Prostate gland (tissue), 2 donors: ENCODE measurements around the gene ARHGEF17. TPM values are rescaled to one million over a fixed set of nuclear protein-coding genes. Genes with fewer than 3 reads are reported as not detected.

Experiments
- DNase-seq: peaks from one replicate; pipeline ENCODE4 v3.0.0-alpha.2; 2019; ENCODE audit warnings: low spot score
- H3K27ac ChIP-seq, 2 donors: fragments of 200-600 bp; sonication (generic); 2 replicates each; pipeline ENCODE4 v1.5.1; 2017 to 2019
- H3K27me3 ChIP-seq: fragments of 200-600 bp; sonication (generic); replicated peaks from 2 replicates; pipeline ENCODE4 v1.5.1; 2019; ENCODE audit not compliant: insufficient read depth
- H3K36me3 ChIP-seq, 2 donors: fragments of 200-600 bp; sonication (generic); 1 replicate in 1 of 2; 2 replicates in 1 of 2; pipeline versions ENCODE4 v1.5.1 to v1.8.1; 2017 to 2019
- H3K4me1 ChIP-seq: fragments of 200-600 bp; sonication (generic); replicated peaks from 2 replicates; pipeline ENCODE4 v1.5.1; 2019
- H3K4me3 ChIP-seq, 2 donors: fragments of 200-600 bp; sonication (generic); 2 replicates each; pipeline ENCODE4 v1.5.1; 2017 to 2019
- H3K9me3 ChIP-seq: fragments of 200-600 bp; sonication (generic); 2 replicates; pipeline ENCODE4 v1.5.1; 2017
- POLR2A ChIP-seq: fragments of 450-650 bp; IDR thresholded peaks from one replicate; pipeline ENCODE4 v1.6.1; 2016; ENCODE audit warnings: antibody characterized with exemption, mild to moderate bottlenecking
- POLR2AphosphoS5 ChIP-seq: sonication (generic); formaldehyde crosslinking; IDR thresholded peaks from one replicate; pipeline ENCODE4 v1.6.1; 2017; ENCODE audit warnings: antibody characterized with exemption
- WGBS: methylation state at CpG from one replicate; pipeline ENCODE4 v1.1.5; 2018; 5-methylcytosine and 5-hydroxymethylcytosine counted together
- intact Hi-C: fragments of 100-400 bp; cut with DNase I; formaldehyde crosslinking; loops from one replicate; pipeline ENCODE4 v1.14.2; 2022
- total RNA-seq, 2 donors: library from RNA; depleted of rRNA; stranded (reverse); fragments of >200 nt; gene quantifications; one replicate each; pipeline ENCODE4 v1.1.0, GENCODE V29; 2016
- TF ChIP-seq, protein P1 (sequence below), 4 experiments: fragments of 200-600 bp in 2 of 4; fragments of 450-650 bp in 2 of 4; sonication (generic) in 2 of 4; IDR thresholded peaks; 1 replicate in 3 of 4; 2 replicates in 1 of 4; pipeline ENCODE4 v1.5.1; 2016 to 2019; ENCODE audit warnings: antibody characterized with exemption in 4 of 4, mild to moderate bottlenecking in 2 of 4, moderate library complexity in 2 of 4

The ARHGEF17 gene
- total RNA-seq, 2 donors from 2014 or later: 34.0 to 66.9 TPM

DNA sequence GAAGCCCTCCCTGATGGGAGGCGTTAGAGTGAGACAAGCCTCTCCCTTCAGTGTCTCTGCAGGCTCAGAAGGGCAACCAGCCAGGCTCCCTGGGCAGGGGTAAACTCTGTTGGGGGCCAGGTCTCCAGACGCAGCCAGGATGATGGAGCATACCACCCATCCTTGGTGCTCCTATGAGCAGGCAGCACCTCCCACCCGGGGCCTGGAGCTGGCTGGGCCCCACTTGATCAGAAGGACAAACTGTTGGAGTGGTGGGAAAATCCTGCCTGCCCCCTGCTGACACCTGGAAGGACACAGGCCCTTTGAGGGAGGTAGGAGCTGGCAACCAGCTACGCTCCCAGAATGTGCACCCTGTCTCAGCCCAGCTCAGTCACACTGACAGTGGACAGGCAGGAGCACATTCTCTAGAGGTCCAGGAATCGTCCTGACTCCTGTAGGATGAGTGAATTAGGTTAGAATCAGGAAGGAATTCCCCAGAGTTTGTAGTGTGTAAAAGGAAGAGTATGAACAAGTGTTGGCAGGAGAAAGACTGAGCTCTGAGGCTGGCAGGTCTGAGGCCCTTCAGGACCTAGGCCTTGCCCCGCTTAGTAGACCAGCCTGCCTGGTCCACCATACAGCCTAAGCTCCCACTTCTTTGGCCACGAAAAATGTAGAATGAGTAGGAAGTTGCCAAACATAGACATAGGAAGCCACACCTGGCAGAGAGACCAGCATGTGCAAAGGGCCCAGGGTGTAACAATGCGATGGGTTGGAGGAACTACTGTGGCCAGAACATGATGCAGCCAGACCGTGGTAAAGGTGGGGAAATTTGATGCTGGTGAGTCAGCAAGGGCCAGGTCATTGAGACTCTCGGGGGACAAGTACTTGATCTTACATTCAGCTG lies 19.1 kb downstream of the ARHGEF17 start:
- H3K27me3 ChIP-seq: no peaks in the 10 kb centered on the region
- no peak for DNase-seq
- no peaks in the 10 kb centered on the region for H3K9me3 ChIP-seq
- TF ChIP-seq, protein P1, sequence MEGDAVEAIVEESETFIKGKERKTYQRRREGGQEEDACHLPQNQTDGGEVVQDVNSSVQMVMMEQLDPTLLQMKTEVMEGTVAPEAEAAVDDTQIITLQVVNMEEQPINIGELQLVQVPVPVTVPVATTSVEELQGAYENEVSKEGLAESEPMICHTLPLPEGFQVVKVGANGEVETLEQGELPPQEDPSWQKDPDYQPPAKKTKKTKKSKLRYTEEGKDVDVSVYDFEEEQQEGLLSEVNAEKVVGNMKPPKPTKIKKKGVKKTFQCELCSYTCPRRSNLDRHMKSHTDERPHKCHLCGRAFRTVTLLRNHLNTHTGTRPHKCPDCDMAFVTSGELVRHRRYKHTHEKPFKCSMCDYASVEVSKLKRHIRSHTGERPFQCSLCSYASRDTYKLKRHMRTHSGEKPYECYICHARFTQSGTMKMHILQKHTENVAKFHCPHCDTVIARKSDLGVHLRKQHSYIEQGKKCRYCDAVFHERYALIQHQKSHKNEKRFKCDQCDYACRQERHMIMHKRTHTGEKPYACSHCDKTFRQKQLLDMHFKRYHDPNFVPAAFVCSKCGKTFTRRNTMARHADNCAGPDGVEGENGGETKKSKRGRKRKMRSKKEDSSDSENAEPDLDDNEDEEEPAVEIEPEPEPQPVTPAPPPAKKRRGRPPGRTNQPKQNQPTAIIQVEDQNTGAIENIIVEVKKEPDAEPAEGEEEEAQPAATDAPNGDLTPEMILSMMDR (IDR thresholded peaks at IDR 0.05): no peak
- TF ChIP-seq POLR2A (no peak), POLR2AphosphoS5 (no peak)
- no peaks in the 10 kb centered on the region for H3K36me3 ChIP-seq
- H3K4me1 ChIP-seq: peaks cover 15% of the 10 kb centered on the region
- H3K27ac ChIP-seq: peak overlapping the region; percentile 44 to 85
- H3K4me3 ChIP-seq: no peak overlapping the region
- WGBS: 50% methylated on average over 10 of the region's 10 CpGs
- intact Hi-C loops: no loop called here

GRCh38 chr11:73327812-73328364 lies 19.8 kb downstream of the ARHGEF17 start:
- no peak for DNase-seq

GRCh38 chr11:73330569-73331093 lies 22.6 kb downstream of the ARHGEF17 start:
- Histone ChIP-seq H3K4me1 (no peaks in the 10 kb centered on the region), H3K36me3 (no peaks in the 10 kb centered on the region), H3K4me3 (no peak overlapping the region), H3K27me3 (no peaks in the 10 kb centered on the region), H3K9me3 (no peaks in the 10 kb centered on the region), H3K27ac (peak overlapping the region; percentile 32 to 63)
- intact Hi-C loops: no loop called here
- WGBS: 71% methylated on average over 3 of the region's 3 CpGs
- no peak for TF ChIP-seq POLR2AphosphoS5
- no peak for DNase-seq

More at GRCh38 chr11:73327812-73328364, 19.8 kb downstream of the ARHGEF17 start:
- H3K36me3 ChIP-seq: no peaks in the 10 kb centered on the region
- peak overlapping the region; percentile 44 to 85 for H3K27ac ChIP-seq
- no peaks in the 10 kb centered on the region for H3K9me3 ChIP-seq
- TF ChIP-seq POLR2AphosphoS5: no peak
- no peak for TF ChIP-seq POLR2A
- H3K4me1 ChIP-seq: peaks cover 12% of the 10 kb centered on the region
- no peak overlapping the region for H3K4me3 ChIP-seq
- intact Hi-C loops: no loop called here
- H3K27me3 ChIP-seq: no peaks in the 10 kb centered on the region
- WGBS: 60% methylated on average over 4 of the region's 4 CpGs

GRCh38 chr11:73331138-73331916 lies 23.3 kb downstream of the ARHGEF17 start:
- no peaks in the 10 kb centered on the region for H3K4me1 ChIP-seq
- 48% methylated on average over 4 of the region's 4 CpGs for WGBS
- TF ChIP-seq POLR2AphosphoS5: no peak
- TF ChIP-seq, protein P1 (IDR thresholded peaks at IDR 0.05): no peak
- TF ChIP-seq POLR2A: no peak
- peak overlapping the region; percentile 32 to 63 for H3K27ac ChIP-seq
- no peak overlapping the region for H3K4me3 ChIP-seq
- H3K36me3 ChIP-seq: no peaks in the 10 kb centered on the region
- no peaks in the 10 kb centered on the region for H3K9me3 ChIP-seq
- no peak for DNase-seq
- H3K27me3 ChIP-seq: no peaks in the 10 kb centered on the region
- intact Hi-C loops: no loop called here

- intact Hi-C loops: no loop called here
- peaks cover 2% of the 10 kb centered on the region for H3K4me1 ChIP-seq
Observed at GRCh38 chr11:73333173-73333572, 25.1 kb downstream of the ARHGEF17 start.

More at GRCh38 chr11:73333173-73333572, 25.1 kb downstream of the ARHGEF17 start:
- TF ChIP-seq POLR2A (no peak), POLR2AphosphoS5 (no peak)
- TF ChIP-seq, protein P1 (IDR thresholded peaks at IDR 0.05): no peak
- WGBS: 94% methylated on average over 11 of the region's 11 CpGs
- no peaks in the 10 kb centered on the region for H3K36me3 ChIP-seq
- H3K27ac ChIP-seq: peak overlapping the region; percentile 56 to 71
- H3K9me3 ChIP-seq: no peaks in the 10 kb centered on the region
- H3K4me3 ChIP-seq: no peak overlapping the region
- H3K27me3 ChIP-seq: no peaks in the 10 kb centered on the region
- no peak for DNase-seq
